ENCODE data around the gene PPP1R7.

Gene PPP1R7

DNA sequence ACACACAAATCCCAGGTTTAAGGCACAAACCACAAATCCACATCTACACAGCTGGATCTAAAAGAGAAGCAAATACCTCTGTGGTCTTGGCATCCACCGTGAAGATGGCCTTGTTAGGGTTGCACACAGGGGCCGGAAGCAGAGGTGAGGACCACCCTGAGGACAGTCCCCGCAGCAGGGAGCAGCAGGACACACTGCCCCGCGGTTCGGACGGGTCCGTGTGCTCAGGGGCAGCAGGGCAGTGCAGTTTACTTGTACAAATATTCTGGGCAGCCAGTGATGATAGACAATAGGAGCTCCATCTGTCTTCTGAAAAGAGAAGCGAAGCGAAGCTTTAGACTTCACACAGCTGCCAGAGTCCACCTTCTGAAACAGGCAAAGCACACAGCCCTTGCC is 9.8 kb upstream of the PPP1R7 start:
- DNase-seq = no peak

DNA sequence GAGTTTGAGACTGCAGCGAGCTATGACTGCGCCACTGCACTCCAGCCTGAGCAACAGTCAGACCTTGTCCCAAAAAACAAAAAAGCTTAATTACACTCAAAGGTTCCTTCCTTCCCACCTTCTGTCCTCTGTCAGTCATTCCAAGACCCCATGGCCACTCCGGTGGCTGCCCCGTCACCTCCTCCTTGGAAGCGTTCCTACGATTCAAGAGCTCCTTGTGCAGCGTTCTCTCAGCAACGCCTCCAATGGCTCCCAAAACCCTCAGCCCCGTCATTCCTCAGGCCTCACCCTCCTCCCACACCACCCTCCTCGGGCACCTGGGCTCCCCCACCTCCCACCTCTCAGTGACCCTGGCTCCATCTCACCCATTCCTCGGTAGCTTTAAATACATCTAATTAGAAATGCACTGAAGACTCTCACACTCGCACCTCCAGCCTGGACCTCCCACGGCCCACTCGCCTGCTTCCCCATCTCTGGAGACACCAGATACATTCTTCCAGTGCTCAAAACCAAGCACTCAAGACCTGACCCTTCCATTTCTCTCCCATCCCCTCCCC is 9.0 kb upstream of the PPP1R7 start:
- DNase-seq = no peak

DNA sequence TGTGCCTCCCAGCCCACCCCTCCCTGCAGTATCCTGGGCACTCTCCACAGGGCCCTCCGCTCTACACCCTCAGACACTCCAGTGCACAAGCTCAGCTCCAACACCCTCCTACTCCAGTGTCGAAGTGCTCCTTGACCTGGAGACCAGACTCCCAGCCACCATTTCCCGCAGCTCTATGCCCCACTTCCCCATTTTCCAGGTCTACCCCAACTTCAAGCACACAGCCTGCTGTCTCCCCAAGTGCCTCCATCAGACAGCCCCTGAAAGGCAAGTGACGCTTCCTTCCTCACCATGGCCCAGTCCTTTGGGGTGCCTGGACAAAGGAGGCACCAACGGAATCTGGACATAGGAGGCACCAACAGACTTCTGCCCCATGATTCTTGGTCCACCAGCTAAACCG is 8.2 kb upstream of the PPP1R7 start:
- DNase-seq = no peak

DNA sequence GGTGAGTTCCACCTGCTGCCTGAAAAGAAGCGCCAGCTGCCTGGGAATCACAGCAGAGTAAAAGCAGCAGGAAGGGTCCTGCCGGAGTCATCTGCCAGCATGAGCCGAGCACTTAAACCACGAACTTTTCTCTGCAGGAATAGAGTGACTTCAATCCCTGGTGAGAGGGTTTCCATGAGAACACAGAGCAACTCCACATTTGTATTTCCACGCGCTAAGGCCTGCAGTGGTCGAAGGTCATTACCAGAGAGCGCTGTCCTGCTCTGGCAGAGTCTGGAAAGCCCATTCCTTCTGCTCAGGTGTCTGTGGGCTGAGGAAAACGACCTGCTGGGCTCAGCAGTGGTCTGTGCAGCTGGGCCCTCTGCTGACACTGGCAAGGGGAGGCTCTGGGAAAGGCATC is 7.7 kb upstream of the PPP1R7 start:
- DNase-seq = no peak

DNA sequence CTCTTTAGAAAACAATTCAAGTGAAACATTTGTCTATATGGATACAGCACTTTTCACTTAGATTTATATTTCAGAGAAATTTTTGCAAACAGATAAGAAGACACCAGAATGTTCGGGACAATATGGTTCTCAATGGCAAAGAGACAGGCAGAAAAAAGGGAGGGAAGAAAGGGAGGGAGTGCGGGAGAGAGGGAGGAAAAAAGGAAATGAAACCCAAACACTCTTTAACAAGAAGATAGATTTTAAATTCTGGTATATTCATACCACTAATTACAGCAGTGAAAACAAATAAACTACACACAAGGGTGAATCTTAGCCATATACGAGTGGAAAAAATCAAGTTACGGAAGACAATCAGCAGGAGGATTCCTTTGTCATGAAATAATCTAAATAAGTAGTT is 4.0 kb upstream of the PPP1R7 start:
- DNase-seq = no peak

DNA sequence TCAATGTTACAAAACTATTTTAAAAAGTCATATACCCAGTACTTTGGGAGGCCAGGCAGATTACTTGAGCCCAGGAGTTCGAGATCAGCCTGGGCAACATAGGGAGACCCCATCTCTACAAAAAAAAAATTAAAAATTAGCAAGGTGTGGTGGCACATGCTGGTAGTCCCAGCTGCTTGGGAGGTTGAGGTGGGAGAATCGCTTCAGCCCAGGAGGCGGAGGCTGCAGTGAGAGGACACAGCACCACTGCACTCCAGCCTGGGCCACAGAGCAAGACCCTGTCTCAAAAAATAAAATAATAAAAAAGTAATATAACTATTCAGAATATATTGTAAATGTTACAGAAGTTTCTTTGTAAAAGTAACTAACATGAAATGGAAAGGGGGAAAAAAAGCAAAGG is 2.9 kb upstream of the PPP1R7 start:
- no peak for DNase-seq

DNA sequence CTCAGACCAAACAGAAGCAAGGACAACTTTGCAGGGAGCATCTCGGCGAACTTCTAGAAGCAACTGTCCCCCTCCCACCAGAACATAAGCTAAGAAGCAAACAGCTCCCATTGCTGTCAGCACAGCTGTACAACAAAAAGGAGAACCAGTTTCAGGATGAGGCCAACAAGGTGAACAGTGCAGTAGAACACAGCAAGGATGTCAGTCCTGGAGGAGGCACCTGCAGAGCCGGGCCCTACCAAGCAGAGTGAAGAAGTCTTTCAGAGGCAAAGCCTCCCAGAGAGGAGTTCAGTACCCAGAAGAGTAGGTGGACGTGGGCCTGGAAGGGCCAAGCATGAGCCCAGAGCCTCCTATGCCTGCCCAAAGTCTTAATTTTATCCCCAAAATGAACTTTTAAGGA is 2.0 kb upstream of the PPP1R7 start:
- no peak for DNase-seq

DNA sequence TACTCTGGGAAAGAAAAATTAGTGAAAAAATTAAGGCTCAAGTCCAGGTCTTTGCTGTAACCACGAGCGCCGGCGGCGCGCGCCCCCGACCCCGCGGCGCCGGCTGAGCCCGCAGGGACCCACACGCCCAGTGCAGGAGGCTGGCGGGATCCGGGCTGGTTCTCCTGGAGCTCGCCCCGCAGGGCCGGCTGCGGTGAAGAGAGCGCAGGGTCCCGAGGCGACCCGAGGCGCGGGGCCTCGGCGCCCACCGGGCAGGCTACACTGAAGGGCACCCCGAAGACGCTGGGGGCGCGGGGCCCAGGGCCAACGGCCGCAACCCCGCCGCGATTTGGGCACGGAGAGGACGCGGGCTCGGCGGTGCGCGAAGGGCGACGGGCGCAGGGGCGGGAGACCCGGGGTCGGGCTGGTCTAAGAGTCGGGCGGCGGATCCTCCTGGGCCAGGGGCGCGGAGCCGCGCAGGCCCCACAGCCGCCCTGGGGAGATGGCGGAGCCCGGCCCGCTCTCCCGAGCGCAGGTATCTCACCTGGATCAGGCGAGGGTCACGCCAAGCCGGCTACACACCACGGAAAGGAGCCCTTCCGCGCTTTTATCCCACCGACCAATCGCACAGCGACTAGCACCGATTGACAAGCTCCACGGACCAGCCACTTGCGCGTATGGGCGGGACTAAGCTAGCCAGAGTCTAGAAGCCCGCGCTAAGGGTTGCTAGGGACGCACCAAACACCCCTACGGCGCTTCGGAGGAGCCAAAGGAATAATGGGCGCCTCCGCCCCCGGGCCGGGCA is 1.2 kb upstream of the PPP1R7 start, which contains the start of gene PASK:
Gene PASK, minus strand, starts transcription at position 582 of the 784 bp plus-strand sequence. CDS start 6,440 bp downstream, outside the sequence.
- peak; percentile 95 to 97 for DNase-seq

DNA sequence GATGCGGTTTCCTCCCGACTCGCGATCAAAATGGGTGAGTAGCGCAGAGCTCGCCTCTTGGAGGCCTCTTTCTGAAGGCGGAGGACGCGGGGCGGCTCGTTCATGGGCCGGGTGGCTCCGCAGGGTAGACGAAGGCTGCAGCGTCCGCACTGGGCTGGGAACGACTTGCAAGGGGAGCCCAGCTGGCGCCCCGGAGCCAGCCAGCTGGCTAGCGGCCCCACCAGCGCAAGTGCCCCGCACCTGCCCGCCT is 667 bp upstream of the PPP1R7 start:
- DNase-seq = no peak

DNA sequence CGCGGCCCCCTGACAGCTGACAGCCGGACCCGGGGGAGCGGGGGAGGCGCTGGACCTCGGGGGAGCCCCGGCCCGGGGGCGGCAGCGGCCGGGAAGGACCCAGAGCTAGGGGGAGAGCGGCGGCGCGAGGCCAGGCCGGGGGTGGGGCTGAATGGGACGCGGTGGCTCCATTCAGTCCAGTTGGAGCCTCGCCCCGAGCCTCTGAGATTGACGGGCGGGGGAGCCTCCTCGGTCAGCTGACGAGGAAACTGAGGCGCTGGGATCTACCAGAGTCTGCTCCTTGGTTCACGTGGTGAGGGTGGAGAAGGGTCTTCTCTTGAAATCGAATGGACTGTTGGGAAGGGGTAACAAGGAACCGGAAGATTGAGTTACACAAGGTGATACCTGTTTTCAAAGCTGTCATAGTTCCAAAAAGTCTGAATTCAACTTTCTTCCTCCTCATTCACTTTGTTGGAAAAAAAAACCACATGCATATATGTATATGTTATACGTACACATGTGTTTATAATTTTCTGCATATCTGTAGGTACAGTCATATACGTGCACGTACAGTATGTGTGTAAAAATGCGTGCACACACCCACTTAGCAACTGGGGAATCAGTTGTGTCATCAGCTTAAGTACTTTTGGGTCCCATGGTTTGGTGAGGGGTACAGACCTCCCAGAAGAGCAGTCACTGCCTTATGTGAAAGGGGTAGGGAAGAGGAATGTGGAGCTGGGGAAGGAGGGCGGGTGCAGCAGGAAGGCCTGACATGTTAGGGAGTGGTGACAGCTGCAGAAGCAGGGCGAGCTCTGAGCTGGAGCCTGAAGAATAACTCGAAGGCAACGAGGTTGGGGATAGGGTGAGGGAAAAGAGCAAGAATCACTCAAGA is 628 bp downstream of the PPP1R7 start:
- peak in 1 of 2 donors; percentile 8 for DNase-seq

DNA sequence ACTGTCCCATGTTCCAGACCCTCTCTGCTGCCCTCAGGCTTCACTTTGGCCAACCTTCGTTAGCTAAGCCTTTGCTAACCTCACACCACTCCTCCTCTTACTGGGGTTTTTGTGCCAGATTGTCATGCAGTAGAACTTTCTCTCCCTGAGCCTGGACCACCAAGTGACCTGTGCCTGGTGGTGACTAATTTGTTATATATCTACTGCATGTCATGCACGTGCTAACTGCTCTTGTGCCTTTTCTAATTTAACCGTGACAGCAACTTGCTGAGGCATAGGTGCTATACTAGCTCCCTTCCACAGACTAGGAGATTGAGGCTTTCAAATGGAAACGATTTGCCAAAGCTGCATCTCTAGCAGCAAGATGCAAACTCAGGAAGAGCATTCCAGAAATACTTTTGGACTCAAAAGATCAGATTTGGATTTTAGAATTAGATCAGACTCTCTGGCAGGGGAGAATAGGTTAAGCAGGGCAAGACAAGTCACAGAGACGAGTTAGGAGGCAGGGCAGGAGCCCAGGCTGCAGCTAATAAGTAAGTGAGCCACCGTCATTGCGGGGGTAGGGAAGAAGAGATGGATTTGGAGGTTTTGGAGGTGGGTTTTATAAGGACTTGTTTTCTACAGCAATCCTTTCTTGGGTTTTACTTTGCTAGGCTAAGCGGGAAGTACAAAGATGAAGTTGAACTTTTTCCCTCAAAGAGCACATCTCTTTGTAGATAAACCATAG is 1.8 kb downstream of the PPP1R7 start:
- DNase-seq = no peak

DNA sequence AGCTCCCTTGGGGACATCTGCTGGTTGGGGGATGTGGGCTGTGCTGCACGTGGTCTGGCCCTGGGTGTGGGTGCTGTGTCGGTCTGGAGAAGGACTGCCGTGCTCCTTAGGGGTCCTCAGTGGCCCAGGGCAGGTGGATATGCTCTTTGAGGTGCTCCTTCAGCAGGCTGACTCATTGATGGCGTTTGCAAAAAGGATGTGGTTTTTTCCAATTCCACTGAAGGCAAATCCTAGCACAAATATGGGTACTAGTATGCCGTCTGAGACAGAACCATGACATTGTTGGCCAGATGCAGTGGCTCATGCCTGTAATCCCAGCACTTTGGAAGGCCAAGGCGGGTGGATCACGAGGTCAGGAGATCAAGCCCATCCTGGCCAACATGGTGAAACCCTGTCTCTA is 3.3 kb downstream of the PPP1R7 start:
- DNase-seq = no peak

DNA sequence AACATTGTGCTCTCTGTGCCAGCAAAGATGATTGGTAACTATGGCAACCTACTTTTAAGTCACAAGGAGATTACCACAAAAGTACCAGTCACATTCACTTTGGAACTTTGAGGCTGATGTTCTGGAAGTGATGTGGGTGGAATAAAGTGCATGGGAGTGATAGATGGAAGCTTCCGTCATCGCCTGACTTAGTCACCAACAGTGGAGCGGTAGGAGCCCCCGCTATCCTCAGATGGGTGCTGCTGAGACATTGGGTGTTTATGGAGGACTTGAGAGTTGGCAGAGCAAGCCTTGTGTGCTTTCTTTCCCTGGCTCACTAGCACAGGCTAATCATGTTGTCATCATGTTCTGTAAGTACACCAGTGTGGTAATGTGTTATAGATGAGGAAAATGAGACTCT is 4.6 kb downstream of the PPP1R7 start:
- DNase-seq = no peak

DNA sequence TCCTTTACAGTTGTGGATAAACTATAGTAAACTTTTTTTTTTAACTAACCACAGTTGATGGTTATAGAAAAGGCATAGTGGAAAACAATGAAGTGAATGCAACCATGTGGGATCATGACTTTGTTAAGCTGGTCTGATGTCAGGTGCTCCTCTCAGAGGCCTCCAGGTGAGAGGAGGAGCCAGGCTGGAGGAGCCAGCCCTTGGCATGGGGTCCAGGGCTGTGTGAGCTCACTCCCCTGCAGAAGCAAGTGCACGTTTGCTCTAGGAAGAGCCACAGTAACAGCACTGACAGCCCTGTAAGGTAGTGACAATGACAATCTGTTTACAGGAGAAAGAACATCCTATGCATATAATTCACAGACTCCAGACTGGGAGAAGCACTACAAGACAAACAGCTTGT is 5.7 kb downstream of the PPP1R7 start:
- DNase-seq = no peak

DNA sequence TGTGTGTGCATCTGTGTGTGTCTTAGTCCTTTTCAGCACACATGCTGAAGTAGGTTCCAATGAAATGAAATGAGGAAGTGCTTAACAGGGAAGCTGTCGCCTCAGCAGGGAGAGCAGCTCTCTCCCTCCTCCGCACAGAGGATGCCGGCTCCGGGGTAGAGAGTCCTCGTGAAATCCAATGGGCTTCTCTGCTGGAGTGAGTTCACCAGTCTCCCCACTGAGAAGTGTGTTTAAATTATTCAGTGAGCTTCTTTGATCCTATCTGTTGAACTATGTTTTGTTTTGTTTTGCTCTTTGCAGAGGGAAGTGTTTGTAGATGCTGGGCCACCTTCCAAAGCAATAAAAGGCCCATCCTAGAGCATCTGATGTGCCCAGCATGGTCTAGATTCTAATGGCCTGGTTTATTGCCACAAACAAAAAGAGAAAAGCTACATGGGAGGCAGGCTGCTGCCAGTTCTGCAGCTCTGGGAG is 6.7 kb downstream of the PPP1R7 start:
- DNase-seq = peak; percentile 79 to 88

DNA sequence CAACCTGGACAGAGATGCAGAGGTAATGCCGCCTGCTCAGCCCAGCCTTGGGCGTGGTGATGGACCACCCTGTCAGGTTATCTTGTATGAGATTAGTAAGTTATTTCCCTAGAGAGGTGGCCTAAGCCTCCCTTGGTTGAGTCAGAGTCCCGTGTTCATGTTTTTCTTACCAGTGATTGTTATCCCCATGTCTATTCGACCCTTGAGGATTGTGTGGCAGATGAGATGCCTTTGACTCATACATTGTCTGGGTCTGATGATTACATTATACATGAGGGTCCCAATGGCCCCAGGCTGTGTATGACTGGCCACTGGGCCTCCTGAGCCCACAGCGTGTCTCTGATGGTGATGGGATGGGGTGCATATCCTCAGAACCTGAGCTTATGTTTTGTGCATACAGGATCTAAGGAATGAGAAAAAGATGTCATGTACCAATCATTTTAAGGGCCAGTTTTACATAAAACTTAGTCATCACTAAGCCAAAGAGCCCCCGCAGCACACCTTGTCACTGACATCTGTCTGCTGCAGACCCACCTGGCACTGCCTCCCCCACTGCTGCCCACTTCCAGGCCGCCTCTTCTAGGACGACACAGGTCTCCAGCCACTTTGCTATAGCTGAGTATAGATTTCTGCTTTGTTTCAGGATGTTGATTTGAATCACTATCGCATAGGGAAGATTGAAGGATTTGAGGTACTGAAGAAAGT is 7.7 kb downstream of the PPP1R7 start:
- no peak for DNase-seq

DNA sequence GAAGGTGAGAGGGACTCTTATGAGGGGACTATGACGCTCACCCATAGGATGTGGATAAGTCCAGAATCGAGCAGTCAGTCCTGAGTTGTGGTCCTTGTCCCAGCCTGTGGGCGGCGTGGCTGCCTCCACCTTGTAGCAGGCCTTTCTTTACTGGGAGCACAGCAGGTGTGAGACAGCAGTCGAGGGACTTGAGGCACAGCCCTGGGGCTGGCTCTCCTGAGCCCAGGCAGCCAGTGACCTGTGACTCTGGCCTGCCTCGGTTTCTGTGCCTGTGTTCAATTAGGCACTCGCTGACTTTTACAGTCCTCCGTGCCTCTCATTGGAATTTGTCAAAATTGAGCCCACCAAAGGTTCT is 8.3 kb downstream of the PPP1R7 start:
- no peak for DNase-seq

DNA sequence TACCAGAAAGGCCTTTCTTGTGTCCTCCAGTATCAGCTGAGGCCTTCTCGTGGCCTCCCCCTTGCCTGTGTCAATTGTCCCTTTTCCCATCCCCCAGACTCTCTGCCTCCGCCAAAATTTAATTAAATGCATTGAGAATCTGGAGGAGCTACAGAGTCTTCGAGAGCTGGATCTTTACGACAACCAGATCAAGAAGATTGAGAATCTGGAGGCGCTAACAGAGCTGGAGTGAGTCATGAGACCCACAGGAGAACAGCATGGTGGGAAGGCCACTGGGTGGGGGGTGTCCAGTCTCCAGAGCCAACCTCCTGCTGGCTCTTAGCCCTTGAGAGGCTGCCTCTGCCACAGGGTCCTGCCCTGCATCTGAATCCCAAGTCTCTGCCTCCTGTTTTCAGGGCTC is 8.8 kb downstream of the PPP1R7 start:
- DNase-seq = no peak

DNA sequence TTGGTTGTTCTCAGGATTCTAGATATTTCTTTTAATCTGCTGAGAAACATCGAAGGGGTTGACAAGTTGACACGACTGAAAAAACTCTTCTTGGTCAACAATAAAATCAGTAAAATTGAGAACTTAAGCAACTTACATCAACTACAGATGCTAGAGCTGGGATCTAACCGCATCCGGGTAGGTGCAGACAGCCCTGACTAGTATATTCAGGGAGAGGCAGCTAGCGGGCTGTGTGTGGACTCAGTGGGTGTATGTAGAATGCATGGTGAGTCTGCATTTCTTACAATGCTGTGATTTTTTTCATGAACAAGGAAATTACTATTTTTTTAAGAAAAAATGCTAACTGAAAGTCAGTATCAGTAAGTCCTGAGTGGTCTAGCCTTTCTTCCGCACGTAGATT is 10.1 kb downstream of the PPP1R7 start:
- no peak for DNase-seq

DNA sequence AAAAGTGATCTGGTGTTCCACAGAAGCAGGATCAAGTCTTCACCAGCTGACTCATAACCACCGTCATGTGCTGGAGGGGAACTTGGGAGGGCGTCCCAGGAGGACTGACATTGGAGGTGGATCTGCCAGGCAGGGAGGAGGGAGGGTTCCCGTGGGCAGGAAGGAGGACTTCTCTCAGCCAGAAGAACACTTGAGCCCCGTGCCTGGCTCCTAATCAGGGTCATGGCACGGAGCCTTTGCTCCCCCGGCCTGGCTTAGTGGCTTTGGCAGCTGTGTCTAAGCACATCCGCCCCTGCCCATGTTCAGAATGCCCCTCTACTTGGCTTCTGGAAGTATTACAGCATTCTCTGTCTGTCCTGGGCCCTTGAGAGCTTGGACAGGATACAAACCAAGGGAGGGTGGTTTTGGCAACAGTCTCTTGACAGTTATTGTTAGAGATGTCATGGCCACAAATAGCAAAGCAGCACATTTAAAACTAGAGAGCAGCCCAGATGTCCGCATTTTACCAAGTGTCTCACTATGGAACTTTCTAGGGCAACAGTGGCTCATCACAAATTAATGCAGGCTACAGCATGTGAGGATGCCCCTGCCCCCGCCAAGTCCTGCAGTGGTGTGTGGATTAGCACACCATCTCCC is 11.5 kb downstream of the PPP1R7 start:
- peak; percentile 52 to 78 for DNase-seq

DNA sequence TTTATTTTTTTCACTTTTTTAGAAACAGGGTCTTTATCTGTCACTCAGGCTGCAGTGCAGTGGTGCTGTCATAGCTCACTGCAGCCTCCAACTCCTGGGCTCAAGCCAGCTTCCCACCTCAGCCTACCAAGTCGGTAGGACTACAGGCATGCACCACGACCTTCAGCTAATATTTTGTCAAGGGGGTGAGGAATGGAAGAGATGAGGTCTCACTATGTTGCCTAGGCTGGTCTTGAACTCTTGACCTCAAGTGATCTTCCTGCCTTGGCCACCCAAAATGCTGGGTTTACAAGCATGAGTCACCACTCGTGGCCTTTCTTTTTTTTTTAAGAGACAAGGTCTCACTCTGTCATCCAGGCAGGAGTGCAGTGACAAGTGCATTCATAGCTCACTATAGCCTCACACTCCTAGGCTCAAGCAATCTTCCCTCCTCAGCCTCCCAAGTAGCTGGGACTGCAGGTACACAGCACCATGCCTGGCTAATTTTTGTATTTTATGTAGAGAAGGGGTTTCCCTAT is 13.4 kb downstream of the PPP1R7 start:
- no peak for DNase-seq

DNA sequence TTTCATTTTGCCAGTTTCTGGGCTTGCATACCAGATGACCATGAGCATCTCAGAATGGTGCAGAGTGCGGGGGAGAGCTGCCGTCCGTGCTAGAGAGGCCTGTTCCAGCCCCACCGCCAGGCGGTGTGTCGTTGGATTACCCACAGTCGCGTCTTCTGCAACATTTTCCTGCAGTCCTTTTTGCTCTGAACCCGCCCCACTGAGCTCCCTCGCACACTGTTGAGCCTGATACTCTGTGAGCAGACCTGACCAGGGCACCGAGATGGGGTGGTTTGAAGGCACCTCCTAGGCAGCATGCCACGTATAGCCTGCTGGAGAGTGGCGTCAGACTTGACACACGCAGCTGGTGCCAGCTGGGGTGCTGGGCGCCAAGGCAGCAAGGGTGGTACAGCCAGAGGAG is 18.1 kb downstream of the PPP1R7 start:
- no peak for DNase-seq

All from inflammatory macrophage (primary cell).